HCT116 (cell line): ENCODE data around the gene RAB27B.

Experiments
- EZH2 ChIP-seq: fragments of 200-600 bp; sonication (generic); IDR thresholded peaks from 2 replicates; pipeline ENCODE4 v1.6.1; 2017; ENCODE audit warnings: antibody characterized with exemption, mixed run types
- POLR2A ChIP-seq: IDR thresholded peaks from 2 replicates; pipeline ENCODE4 v1.7.0; 2011; ENCODE audit warnings: borderline replicate concordance; ENCODE audit not compliant: insufficient read depth, insufficient read length; ENCODE audit errors: extremely low read depth
- POLR2AphosphoS5 ChIP-seq: IDR thresholded peaks from 2 replicates; pipeline ENCODE4 v1.6.1; 2011; ENCODE audit warnings: mild to moderate bottlenecking, low read depth, low read length, moderate library complexity
- YY1 ChIP-seq: IDR thresholded peaks from 2 replicates; pipeline ENCODE4 v1.6.1; 2011; ENCODE audit warnings: low read length, low read depth, moderate library complexity, mild to moderate bottlenecking; ENCODE audit not compliant: insufficient replicate concordance; ENCODE audit errors: extremely low read depth
- TF ChIP-seq, protein P1 (sequence below), 3 experiments: fragments of 200-600 bp in 1 of 3; sonication (generic) in 1 of 3; IDR thresholded peaks in 2 of 3; conservative IDR thresholded peaks in 1 of 3; 2 replicates each; pipeline ENCODE4 v1.5.1; 2012 to 2017; ENCODE audit warnings: low read depth in 2 of 3, low read length in 2 of 3, antibody characterized with exemption in 1 of 3, borderline replicate concordance in 1 of 3, control low read depth in 1 of 3, mild to moderate bottlenecking in 1 of 3, mixed read lengths in 1 of 3, mixed run types in 1 of 3, moderate library complexity in 1 of 3; ENCODE audit not compliant: insufficient read depth in 1 of 3
- TF ChIP-seq, protein P2 (sequence below): IDR thresholded peaks from 2 replicates; pipeline ENCODE4 v1.6.1; 2012

DNA sequence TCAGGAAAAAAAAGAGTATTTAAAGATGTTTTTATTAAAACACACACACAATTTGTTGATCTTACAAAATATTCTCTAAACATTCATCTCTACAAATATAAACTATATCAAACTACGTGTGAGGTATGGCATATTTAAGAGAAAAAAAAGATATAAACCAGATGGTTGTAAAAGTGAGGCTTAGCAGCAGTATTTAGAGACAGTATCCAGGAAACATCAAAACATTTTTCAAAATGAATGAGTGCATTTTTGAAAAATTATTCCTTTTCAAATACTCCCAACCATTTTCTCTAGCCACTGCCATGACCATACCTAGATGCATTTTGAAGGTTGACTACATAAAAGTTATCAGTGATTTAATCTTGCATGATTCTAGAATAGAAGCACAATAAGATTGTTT lies 38.2 kb upstream of the RAB27B start:
- TF ChIP-seq EZH2 (no peak), POLR2A (no peak), POLR2AphosphoS5 (no peak), YY1 (no peak)
- TF ChIP-seq, protein P1, sequence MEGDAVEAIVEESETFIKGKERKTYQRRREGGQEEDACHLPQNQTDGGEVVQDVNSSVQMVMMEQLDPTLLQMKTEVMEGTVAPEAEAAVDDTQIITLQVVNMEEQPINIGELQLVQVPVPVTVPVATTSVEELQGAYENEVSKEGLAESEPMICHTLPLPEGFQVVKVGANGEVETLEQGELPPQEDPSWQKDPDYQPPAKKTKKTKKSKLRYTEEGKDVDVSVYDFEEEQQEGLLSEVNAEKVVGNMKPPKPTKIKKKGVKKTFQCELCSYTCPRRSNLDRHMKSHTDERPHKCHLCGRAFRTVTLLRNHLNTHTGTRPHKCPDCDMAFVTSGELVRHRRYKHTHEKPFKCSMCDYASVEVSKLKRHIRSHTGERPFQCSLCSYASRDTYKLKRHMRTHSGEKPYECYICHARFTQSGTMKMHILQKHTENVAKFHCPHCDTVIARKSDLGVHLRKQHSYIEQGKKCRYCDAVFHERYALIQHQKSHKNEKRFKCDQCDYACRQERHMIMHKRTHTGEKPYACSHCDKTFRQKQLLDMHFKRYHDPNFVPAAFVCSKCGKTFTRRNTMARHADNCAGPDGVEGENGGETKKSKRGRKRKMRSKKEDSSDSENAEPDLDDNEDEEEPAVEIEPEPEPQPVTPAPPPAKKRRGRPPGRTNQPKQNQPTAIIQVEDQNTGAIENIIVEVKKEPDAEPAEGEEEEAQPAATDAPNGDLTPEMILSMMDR (IDR thresholded peaks at IDR 0.05 in 2 of 3, conservative IDR thresholded peaks at IDR 0.05 in 1 of 3; ENCODE audit: borderline replicate concordance in 1 of 3, insufficient read depth in 1 of 3, low read depth in 2 of 3, low read length in 2 of 3) = no peak
- TF ChIP-seq, protein P2, sequence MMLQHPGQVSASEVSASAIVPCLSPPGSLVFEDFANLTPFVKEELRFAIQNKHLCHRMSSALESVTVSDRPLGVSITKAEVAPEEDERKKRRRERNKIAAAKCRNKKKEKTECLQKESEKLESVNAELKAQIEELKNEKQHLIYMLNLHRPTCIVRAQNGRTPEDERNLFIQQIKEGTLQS = no peak
